CD4-positive, alpha-beta T cell treated with Interleukin-15 for 4 hours (primary cell): ENCODE measurements around the gene SLC9C1.

Source experiments
- DNase-seq: peaks from one replicate; pipeline ENCODE4 v3.0.0-alpha.2; 2020; ENCODE audit warnings: low spot score

SLC9C1 gene

DNA sequence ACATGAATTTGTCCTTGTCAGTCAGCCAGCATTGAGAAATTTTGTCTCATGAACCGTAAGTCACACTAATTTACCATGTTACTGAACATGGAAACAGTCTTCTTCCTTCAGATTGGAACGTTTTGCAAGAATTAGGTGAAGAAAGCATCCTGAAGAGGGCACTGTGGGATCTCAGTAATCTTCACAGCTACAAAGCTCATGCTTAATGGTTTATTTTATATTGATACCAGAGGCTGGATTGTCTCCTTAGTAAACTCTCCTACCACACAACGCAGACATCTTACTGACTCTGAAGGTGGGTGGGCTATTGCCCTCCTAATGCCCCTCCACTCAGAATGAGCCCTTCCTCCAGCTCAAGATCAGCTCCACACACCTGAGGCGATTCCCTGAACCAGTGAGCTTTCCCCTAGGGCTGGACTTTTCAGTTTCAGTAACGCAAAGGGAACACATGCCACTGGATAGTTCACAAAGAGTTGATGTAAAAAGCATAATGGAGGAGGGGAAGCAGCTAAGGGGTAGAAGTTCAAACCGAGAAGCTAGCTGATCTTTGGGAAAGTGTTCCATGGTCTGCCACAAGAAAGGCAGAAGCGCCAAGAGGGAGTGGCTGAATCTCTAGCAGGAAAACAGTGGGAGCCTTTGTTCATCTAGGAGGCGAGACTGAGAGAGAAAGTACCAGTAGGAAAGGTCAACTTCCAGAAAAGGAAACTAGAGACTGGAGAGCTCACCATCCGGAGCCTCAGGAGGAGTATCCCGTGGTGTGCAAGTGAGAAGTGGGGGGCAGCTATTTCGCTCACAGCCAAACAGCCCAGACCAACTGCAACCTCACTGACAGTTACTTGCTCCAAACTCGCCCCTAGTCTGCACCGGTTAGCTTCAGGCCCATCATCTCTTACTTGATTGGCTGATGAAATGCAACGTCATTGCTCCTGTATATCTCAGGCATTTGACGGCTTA is at the start of gene SLC9C1:
SLC9C1 (minus strand) TSS at position 849 of the 954 bp plus-strand sequence. CDS start 7,425 bp downstream, outside the sequence.
- peak; percentile 51 for DNase-seq

DNA sequence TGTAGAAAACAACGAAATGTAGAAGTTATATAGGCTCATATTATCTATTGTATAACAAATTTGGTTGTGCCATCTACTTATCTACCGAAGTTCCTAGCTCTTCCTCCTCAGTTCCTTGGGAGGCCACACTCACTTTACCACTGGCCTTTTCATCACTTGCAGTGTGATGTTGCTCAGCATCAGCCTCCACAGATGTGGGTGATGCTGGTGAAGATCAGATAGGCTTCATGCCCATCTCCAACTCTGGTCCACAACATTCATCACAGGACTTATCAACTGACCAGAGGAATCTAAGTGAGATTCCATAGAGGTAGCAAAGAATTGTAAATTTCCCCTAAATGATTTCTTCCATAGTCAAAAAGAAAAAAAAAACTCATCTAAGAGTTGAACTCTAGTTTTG is 47.4 kb upstream of the SLC9C1 start:
- no peak for DNase-seq

DNA sequence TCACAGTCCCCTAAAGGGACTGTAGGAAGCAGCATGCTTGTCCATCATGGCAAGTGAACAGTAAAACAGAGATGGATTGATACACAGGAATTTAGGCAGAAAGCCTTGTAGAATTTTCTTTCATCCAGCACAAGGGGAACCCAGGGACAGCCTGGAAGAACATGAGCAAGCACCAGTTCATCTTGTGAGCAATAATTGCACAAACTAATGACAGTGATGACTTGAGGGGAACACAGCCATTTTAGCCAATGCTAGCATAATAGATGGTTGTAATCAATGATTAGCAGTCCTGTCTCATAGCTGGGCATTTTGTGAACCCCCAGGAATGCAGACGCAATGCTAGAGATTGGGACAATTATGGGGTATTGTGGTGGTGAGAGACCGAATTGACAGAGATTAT is 45.6 kb upstream of the SLC9C1 start:
- DNase-seq = no peak

DNA sequence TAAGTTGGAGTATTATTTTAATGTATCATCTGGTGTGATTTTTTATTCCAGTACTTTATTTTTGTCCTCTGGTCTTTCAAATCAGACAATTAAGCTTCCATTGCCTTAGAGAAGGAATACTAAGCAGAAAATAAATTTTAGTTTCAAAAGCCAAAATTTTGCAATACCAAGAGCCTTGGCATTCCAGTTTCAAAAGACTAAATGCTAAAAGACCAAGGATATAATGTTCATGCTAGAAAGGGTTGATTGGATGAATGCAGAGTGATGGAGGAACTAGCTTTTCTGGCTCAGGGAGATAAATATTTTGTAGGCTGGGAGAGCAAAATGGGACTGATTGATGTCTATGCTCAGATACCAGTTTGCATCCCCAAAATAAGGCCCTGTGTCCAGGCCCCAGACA is 45.1 kb upstream of the SLC9C1 start:
- DNase-seq = no peak

DNA sequence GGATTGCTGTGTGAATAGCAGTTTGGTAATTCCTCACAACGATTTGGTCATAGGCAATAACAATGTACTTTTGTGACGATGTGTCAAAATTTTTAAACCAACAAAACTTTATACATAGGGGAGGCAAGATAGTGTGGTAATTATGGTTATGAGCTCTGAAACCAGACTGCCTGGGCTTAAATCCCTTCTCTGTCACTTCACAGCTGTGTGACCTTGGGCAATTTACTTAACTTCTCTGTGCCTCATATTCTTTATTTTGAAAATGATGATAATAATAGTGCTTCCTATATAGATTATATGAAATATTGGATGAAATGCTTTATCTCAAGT is 44.7 kb upstream of the SLC9C1 start:
- no peak for DNase-seq

DNA sequence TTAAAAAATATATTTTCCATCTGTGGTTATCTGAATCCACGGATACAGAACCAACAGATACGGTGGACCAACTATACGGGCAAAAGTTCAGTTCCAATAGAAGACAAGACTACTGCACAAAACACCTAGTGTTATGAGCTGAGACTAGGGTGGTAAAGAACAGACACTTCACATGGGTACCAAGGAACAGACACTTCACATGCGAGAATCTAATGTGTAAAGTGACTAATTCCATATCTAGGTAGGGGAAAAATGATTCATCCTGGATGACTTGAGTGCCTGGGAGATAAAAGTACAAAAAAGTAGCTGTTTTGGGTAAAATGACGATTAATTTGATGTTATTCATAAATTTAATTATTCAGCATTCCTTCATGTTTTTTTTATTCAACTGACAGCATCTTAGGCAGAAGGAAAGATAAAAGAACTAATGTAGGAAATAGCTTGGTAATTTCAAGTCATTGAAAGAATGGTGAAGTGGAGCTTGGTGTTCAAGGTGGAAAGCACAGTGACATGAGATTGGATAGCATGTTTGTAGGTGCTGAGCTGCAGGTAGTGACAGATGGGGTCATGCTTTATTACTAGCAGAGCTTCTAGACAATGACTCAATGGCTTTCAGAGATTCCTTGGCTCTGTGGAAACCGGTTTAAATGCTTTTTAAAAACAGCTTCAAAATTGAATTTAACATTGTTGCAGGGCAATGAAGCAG is 44.2 kb upstream of the SLC9C1 start:
- no peak for DNase-seq

DNA sequence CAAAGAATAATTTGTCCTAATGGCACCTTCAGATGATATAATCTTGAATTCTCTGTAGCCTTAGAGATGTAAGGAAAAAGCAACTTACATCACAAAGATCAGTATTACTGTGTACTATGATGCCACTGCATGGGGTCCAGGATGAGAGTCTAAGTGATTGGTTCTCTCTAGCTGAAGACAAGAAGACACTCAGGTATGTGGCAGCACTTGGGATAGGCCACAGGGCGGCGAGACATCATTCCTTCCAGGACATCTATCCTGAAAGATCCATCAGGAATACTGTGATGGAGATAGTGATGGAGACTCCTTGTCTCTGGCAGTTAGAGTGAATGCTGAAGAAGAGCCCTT is 41.4 kb upstream of the SLC9C1 start:
- no peak for DNase-seq

DNA sequence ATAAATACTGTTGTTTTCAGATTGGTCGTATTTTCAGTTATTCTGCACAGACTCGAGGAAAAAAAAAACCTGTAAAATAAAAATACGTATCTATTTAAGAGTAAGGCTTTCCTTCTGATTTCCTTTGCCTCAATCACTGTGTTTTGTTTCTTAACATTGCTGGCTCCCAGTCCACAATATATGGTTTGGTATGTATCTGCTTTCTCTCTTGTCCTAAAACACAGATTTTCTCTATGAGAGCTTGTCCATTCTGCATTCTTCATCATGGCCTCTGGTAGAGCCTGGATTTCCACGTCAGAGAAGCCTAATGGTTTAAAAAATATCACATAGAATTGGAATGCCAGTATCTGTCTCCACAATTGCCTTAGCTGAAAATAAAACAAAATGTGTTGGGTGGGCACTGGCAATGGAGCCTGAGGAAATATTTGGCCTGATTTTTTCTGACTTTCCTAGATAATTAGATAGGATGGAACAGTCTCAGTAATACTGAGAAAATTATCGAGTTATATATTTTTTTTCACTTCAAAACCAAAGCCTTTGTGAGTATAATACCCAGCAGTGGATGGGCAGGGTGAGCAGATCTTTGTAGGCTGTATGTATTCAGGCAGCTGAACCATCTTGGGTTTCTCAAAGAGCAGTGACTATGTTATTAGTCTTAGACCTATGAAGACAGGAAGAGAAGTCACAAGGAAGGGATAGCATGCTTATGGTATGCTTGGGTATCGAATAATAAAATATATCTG is 40.8 kb upstream of the SLC9C1 start:
- DNase-seq = no peak

DNA sequence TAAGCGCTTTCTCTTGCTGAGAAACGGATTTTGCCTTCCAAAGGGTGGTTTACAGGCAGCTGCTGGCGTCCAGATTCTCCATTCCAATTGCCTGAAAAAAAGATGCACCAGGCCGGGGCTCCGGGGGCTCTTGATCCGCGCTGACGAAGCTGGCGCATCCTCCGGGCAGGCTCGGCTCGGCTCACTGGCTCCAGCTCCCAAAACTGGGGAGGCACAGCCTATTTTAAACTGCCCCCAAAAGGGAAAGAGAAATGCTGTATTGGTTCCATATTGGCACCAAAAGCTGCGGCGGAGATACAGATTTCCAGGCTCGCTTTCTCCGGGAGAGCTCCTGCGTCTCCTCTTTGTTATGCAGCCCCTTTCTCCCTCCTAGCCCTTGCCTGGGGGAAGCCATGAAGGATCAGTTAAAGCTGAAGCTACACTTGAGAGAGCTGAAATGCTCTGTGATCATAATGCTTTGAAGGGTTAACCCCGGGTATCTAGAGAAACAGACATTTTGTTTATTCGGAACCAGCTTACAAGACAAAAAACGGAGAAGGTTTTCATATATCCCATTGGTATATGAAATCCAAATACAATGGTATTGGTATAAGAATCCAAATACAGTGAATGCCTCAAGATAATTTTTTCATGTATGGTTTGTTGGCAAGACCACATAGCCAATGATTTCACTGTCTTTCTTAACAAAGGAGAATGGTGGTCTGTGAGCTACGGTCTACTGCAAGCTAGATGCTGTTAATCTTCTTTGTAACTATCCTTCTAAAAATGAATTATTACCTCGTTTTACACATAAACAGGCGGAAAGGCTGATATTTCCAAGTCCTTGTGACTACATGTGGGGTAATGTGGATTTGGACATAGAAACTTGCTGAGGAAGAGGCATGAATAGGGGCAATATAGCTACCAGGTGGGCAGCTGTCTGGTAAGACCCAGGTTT is 39.6 kb upstream of the SLC9C1 start:
- no peak for DNase-seq

DNA sequence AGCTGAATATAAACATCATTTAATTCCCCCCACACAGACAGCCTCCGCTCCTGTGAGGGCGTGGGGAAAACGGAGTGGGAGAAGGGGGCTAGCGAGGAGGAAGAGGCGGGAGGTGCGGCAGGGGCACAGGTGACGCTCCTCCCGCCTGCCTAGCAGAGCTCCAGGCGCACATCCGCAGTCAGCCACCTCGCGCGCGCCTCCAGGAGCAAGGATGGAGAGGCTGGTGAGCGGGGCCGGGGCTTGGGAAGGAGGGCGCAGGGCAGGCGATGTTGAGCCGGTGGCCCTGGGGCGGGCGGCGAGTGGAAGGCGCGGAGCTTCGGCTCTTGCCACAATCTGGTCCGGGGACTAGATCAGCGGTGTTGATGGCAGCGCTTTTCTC is 39.0 kb upstream of the SLC9C1 start, which contains the start of gene CD200:
CD200 (plus strand) TSS at position 155 of the 379 bp plus-strand sequence; CDS start at position 212, 57 bp downstream.
- peak; percentile 22 for DNase-seq

DNA sequence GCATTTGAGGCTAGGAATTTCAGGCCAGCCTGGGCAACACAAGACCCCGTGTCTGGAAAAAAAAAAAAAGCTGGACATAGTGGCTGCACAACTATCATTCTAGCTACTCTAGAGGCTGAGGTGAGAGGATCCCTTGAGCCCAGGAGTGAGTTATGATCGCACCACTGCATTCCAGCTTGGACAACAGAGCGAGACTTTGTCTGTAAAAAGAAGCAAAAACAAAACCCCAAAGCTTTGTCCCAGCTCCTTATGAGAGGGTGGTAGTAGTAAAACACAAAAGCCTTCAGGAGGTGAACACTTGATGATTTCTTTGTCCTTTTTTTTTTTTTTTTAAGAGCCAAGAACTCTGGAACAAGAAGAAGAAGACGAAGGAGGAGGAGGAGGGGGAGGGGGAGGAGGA is 37.8 kb upstream of the SLC9C1 start:
- DNase-seq = no peak

DNA sequence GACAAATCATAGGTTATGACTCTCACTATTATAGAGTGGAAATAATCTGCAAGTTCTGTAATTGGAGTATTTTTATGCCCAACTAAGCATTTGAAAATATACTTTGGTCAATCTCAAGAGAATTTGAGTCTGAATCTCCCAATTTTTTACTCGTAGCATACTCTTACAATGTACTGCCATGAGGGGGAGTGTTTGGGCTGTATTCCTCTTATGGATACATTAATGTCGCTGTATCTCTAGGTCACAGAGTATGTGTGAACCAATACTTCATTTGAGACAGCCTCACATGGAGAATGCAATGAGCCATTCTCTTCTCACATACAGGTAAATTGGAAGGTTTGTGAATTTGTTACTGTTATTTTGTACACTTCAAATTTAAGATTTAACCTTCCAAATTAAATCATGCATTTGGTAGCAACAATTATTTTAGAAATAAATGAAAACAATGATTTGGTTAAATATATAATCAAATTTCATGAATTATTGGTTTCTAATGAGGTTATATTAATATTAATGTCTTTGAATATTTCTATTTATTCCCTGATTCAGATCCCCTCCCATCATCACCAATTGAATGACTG is 33.4 kb upstream of the SLC9C1 start:
- peak; percentile 69 for DNase-seq

DNA sequence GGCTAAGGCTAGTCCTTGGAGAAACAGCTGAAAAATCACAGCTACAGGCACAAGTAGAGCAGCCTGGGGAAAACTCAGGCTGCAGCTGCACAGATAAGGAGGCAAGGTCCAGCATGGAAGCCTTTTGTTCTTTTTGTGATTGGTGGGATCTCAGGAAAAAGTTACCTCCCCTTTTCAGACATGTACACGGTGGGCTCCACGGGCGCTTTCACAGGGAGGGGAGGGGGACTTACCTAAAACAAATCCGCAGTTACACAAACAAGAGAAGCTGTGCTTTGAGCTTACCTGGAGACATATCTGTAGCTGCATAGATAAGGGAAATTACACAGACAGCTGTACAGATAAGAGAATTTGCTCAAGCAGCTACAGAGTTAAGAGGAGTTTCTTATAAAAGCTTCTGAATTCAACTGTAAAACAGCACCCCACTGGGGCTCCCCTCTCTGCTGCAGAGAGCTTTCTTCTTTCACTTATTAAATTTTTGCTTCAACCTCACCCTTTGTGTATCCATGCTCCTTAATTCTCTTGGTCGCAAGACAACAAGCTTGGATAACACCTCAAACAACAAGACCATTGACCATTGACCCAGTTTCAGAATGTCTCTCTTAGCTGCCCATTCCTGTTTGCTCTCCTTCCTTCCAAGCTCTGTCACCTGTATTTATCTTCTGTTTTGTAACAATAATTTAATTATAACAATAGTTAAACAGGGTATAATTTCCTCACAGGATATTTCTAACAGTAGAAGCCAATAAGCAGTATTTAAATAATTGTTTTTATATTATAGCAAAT is 28.0 kb upstream of the SLC9C1 start:
- DNase-seq = no peak

DNA sequence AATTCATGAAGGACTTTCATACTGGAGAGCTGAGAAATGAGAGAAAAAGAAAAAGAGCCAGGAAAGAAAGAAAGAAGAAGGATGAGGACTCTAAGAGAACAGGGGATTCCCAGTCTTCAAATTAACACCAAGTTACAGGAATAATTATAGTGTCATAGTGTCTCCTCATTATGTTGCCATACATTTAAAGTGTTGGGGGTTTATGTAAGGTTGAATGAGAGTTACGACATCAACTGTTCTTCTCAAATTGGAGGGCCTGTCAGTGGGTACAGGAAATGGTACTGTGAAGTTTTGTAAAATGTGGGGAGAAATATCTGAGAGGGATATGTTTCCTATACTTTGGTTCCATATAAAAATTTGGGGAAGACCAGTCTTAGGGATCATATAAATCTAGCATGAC is 26.7 kb upstream of the SLC9C1 start:
- DNase-seq = no peak

DNA sequence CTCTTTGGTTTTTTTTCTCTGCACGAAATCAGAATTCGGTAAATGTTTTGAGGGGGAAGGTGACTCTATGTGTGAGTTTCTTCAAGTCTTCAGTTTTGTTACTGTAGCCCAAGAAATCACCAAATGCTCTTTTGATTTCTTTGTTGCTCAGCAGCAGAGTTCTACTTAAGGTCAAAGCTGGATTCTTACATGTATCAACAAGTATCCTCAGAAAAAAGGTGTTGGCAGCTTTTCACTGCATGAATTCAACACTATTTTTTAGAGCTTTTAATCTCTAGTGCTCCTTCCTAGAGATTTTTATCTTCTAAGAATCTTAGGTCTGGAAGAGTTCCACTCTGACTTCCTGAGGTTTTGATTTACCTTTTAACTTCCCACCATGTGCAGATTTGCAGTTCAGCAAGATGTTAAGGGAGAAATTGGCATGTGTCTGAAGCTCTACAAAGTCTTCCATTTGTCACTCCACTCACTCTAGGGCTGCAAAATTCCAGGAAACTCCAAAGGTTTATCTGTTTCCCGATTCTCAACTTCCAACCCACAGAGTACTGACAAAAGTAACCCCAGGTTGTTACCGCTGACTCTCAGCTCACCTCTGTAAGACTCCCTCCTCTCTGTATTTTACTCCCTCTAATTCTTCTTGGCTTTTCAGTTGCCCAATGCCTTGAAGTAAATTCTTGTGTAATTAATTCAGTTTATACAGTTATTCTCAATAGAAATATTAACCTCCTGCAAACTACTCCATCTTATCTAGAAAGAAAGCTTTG is 25.7 kb upstream of the SLC9C1 start:
- DNase-seq = no peak

DNA sequence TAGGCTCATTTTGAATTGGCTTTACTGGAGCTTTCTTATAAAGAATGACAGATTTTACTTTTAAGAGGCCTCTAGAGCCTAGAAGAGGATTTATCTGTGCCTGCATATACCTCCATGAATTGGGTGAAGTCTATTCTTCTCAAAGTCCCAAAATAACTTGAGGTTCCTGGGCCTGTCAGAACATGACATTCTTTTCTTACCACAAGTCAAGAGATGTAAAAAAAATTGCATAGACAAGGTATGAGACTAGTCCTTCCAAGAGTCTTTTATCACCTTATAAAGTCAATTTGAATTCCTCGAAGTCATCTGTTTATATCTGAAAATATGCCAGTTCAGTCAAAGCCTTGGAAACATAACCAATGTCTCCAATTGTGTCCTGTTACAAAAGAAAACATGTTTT is 21.8 kb upstream of the SLC9C1 start:
- DNase-seq = no peak

DNA sequence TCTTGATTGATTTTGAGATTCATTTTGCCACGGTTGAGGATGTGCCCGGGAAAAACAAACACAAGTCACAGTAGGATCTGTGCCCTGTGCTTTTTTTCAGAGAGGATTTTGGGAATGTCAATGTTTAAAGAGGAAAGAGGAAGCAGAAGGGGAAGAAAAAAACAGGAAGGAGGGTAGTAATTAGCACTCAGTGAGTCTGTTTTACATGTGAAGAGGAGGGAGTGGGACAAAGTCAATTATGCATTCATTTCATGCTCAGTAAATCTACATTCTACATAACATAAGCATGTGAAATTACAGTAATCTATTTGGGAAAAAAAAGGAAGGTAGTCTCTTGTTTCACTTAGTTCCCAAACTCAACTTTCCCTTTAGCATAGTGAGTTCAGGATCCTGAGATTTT is 20.6 kb upstream of the SLC9C1 start:
- no peak for DNase-seq

DNA sequence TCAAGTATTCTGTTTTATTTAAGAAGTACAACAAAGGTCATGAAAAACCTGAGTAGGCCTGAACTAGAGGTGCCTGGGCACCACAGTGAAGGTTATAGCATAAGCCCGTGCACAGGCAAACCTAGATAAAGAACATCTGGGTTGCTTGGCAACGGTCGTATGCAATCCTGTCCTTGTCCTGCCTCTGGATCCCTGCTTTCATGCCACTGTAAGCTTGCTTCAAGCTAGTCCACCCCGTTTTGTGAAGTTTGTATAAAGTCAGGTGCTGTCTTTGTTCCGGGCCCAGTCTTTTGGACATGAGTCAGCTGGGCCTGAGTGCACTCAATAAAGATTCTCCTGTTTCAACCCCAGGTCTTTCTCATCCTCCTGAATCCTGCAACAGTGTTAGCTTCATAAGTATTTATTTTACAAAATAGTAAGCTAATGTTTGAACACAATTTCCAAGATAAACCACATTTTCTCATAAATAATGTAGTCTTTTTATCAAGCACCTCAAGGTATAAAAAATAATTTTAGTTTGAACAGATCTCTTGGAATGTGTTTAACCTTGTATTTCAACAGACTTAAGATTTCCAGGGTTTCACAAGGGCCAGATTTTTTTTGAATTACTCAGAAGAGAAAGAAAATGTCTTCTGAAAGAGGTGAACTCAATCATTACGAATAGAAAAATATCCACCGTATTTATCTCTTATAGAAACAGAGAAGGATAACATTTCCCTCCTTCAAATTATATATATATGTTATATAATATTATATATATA is 14.3 kb upstream of the SLC9C1 start:
- no peak for DNase-seq

DNA sequence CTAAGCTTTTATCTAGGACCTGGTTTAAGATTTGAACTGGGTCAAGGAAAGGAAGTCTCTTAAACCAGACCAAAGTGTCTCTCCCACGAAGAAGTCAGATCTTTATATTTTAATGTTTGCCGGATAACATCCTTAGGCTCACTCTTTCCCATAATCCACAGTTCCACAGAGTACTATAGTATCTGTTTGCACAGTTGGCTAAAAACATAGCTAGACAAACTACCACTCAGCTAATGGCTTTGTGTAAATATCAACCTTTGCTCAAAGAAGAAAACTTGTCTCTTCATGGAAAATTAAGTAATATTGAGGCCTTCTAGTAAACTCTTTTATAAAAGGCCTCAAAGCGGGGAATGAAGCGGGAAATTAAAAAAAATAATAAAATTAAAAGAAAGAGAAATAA is 13.5 kb upstream of the SLC9C1 start:
- no peak for DNase-seq
